Caco-2 (cell line): ENCODE measurements around the gene TMEM181. TPM values are rescaled to one million over a fixed set of nuclear protein-coding genes. Genes with fewer than 3 reads are reported as not detected.
A peak's percentile ranks its signal among the peaks of the same experiment; 100 is the strongest.

Experiments
- BruUV-seq: library from RNA; stranded (reverse); fragments of 400-500 nt; replicated peaks from 2 replicates; lab custom pipeline; 2021; lab: Mats Ljungman, UMichigan
- CTCF ChIA-PET: fragments of 300-600 bp; sonication (Branson Sonifier 250); formaldehyde crosslinking; loops from one replicate; lab custom pipeline; 2022; ENCODE audit warnings: antibody characterized with exemption; lab: Charles Lee
- POLR2A ChIA-PET: fragments of 300-600 bp; sonication (Branson Sonifier 250); formaldehyde crosslinking; loops from one replicate; lab custom pipeline; 2022; ENCODE audit warnings: antibody characterized with exemption; lab: Charles Lee
- DNase-seq, 2 experiments: peaks; one replicate each; pipeline versions ENCODE4 v3.0.0 to v3.0.0-alpha.2; 2020 to 2022
- H3K27me3 ChIP-seq: replicated peaks from 2 replicates; pipeline ENCODE4 v1.6.0; 2011; ENCODE audit warnings: low read length; ENCODE audit not compliant: control insufficient read depth, insufficient read depth
- H3K36me3 ChIP-seq: 2 replicates; pipeline ENCODE4 v1.5.1; 2011; ENCODE audit warnings: low read length; ENCODE audit not compliant: control insufficient read depth, insufficient read depth
- H3K4me1 ChIP-seq: fragments of 250-450 bp; sonication (Bioruptor Pico); 2 replicates; pipeline ENCODE4 v1.5.1; 2020; ENCODE audit warnings: mild to moderate bottlenecking
- H3K4me3 ChIP-seq: 2 replicates; pipeline ENCODE4 v1.5.1; 2011; ENCODE audit warnings: low read depth, mild to moderate bottlenecking, control low read depth, low read length
- H3K9me3 ChIP-seq: fragments of 250-450 bp; sonication (Bioruptor Pico); 2 replicates; pipeline ENCODE4 v1.5.1; 2020; ENCODE audit warnings: mild to moderate bottlenecking, moderate library complexity
- H3K27ac Mint-ChIP-seq: one replicate; pipeline ENCODE4 v1.8.0; 2022; ENCODE audit warnings: mixed read lengths; ENCODE audit not compliant: unreplicated experiment
- H3K27me3 Mint-ChIP-seq: one replicate; pipeline ENCODE4 v1.8.0; 2022; ENCODE audit warnings: mixed read lengths; ENCODE audit not compliant: insufficient read depth, unreplicated experiment
- H3K36me3 Mint-ChIP-seq: one replicate; pipeline ENCODE4 v1.8.0; 2022; ENCODE audit warnings: mild to moderate bottlenecking, mixed read lengths; ENCODE audit not compliant: insufficient read depth, unreplicated experiment
- H3K4me1 Mint-ChIP-seq: one replicate; pipeline ENCODE4 v1.8.0; 2022; ENCODE audit warnings: low read depth, mixed read lengths; ENCODE audit not compliant: unreplicated experiment
- H3K4me3 Mint-ChIP-seq: one replicate; pipeline ENCODE4 v1.8.0; 2022; ENCODE audit warnings: mild to moderate bottlenecking, moderate library complexity, mixed read lengths; ENCODE audit not compliant: unreplicated experiment
- H3K9me3 Mint-ChIP-seq: one replicate; pipeline ENCODE4 v1.8.0; 2022; ENCODE audit warnings: mixed read lengths; ENCODE audit not compliant: unreplicated experiment
- intact Hi-C: fragments of 100-400 bp; cut with micrococcal nuclease; formaldehyde crosslinking; loops from one replicate; pipeline ENCODE4 v1.10.0; 2022; ENCODE audit not compliant: unreplicated experiment
- total RNA-seq: library from RNA; stranded (reverse); gene quantifications from 2 replicates; pipeline ENCODE4 v1.2.3, GENCODE V29; 2022
- TF ChIP-seq, protein P1 (sequence below), 2 experiments: fragments of 200-600 bp in 1 of 2; IDR thresholded peaks; 1 replicate in 1 of 2; 2 replicates in 1 of 2; pipeline versions ENCODE4 v1.5.1 to v1.8.0; 2011 to 2022; ENCODE audit warnings: antibody characterized with exemption in 1 of 2, control low read depth in 1 of 2, inconsistent platforms in 1 of 2, low read depth in 1 of 2, low read length in 1 of 2, mild to moderate bottlenecking in 1 of 2, moderate library complexity in 1 of 2; ENCODE audit not compliant: insufficient read depth in 1 of 2, severe bottlenecking in 1 of 2, unreplicated experiment in 1 of 2

The TMEM181 gene
- total RNA-seq, 1 experiment from 2014 or later: 26.7 TPM

DNA sequence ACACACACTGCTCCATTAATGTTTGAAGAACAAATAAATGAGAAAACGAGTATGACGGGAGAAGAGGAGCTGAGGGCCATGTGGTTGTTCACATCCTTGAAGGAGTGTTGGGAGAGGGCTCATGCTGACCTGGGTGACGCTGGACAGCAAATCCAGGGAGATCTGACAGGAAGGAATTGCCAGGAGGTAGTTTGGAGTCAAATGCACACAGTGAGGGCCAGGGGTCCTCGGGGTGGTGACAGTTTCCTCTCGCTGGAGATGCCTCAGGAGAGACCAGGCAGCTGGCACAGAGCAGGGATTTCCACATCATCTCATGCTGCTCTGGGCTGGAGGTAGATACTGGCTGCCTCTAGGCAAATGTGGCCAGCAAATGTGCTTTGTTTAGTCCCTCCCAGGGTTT lies 2.0 kb upstream of the TMEM181 start:
- no peaks in the 10 kb centered on the region for H3K36me3 ChIP-seq
- POLR2A ChIA-PET: no interaction called here
- H3K9me3 ChIP-seq: no peaks in the 10 kb centered on the region
- peaks cover 7% of the 10 kb centered on the region for H3K4me1 Mint-ChIP-seq
- no peak overlapping the region for H3K27ac Mint-ChIP-seq
- H3K27me3 ChIP-seq: no peaks in the 10 kb centered on the region
- H3K9me3 Mint-ChIP-seq: no peaks in the 10 kb centered on the region
- no peaks in the 10 kb centered on the region for H3K27me3 Mint-ChIP-seq
- intact Hi-C loops: no loop called here
- no TSS peak for BruUV-seq
- no peak overlapping the region for H3K4me3 Mint-ChIP-seq
- H3K36me3 Mint-ChIP-seq: peaks cover 12% of the 10 kb centered on the region
- TF ChIP-seq, protein P1, sequence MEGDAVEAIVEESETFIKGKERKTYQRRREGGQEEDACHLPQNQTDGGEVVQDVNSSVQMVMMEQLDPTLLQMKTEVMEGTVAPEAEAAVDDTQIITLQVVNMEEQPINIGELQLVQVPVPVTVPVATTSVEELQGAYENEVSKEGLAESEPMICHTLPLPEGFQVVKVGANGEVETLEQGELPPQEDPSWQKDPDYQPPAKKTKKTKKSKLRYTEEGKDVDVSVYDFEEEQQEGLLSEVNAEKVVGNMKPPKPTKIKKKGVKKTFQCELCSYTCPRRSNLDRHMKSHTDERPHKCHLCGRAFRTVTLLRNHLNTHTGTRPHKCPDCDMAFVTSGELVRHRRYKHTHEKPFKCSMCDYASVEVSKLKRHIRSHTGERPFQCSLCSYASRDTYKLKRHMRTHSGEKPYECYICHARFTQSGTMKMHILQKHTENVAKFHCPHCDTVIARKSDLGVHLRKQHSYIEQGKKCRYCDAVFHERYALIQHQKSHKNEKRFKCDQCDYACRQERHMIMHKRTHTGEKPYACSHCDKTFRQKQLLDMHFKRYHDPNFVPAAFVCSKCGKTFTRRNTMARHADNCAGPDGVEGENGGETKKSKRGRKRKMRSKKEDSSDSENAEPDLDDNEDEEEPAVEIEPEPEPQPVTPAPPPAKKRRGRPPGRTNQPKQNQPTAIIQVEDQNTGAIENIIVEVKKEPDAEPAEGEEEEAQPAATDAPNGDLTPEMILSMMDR (IDR thresholded peaks at IDR 0.05; ENCODE audit: insufficient read depth in 1 of 2, low read depth in 1 of 2, low read length in 1 of 2, severe bottlenecking in 1 of 2, unreplicated experiment in 1 of 2): no peak
- no peak for DNase-seq
- H3K4me1 ChIP-seq: no peaks in the 10 kb centered on the region
- no peak overlapping the region for H3K4me3 ChIP-seq
- CTCF ChIA-PET: no interaction called here

DNA sequence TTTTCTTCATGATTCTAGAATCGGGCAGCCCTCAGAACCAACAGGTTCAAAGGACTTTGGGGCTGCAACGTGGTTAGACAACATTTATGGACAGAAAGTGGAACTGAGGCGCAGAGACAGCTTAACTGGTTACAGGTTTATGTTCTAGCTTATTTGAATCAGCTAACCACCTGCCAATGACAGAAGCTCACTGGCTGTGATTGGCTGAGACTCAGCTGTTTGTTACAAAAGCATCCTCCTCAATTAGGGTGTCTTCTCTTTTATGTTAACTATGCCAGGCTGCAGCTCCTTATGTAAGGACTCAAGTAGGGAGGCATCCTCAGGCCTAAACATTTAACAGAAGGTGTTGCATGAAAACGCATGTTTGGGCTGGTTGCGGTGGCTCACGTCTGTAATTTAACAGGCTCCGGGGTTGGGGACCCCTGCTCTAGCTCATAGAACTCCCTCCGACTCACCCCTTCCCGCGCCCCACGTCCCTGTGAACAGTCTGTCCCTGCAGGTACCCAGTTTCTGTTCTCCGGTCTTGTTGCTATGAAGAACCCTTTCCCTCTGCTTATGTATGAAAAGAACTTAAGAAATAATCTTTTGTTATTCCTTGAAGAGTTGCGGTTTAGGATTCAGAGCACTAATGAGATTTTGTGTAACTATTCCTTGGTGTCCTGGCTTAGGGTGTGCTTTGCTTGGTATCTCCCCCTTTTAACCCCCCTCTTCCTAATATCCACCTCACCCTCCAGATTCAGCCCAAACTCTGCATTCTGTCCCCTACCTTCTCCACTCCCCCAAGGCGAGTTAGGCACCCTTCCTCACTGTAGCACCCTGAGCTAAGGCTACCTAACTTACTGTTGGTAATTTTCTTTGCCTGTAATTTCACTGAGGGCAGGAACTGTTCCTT lies 1.2 kb upstream of the TMEM181 start:
- ChIA-PET POLR2A (interaction anchor here (0.5 kb wide), 1 partner anchor 1179 kb away, joined by 3 read pairs; no protein-coding TSS in a partner anchor), CTCF (interaction anchor here (0.9 kb wide), 2 partner anchors 47 to 344 kb away, joined by 4 read pairs; no protein-coding TSS in a partner anchor)
- TF ChIP-seq, protein P1 (IDR thresholded peaks at IDR 0.05; ENCODE audit: insufficient read depth in 1 of 2, low read depth in 1 of 2, low read length in 1 of 2, severe bottlenecking in 1 of 2, unreplicated experiment in 1 of 2): no peak
- Mint-ChIP-seq H3K4me1 (peaks cover 7% of the 10 kb centered on the region), H3K9me3 (no peaks in the 10 kb centered on the region), H3K4me3 (peak overlapping the region; percentile 92), H3K27me3 (no peaks in the 10 kb centered on the region), H3K27ac (peak overlapping the region; percentile 6), H3K36me3 (peaks cover 12% of the 10 kb centered on the region)
- Histone ChIP-seq H3K27me3 (no peaks in the 10 kb centered on the region), H3K4me1 (no peaks in the 10 kb centered on the region), H3K36me3 (no peaks in the 10 kb centered on the region), H3K9me3 (no peaks in the 10 kb centered on the region), H3K4me3 (no peak overlapping the region)
- intact Hi-C loops: no loop called here
- no TSS peak for BruUV-seq
- DNase-seq: no peak

DNA sequence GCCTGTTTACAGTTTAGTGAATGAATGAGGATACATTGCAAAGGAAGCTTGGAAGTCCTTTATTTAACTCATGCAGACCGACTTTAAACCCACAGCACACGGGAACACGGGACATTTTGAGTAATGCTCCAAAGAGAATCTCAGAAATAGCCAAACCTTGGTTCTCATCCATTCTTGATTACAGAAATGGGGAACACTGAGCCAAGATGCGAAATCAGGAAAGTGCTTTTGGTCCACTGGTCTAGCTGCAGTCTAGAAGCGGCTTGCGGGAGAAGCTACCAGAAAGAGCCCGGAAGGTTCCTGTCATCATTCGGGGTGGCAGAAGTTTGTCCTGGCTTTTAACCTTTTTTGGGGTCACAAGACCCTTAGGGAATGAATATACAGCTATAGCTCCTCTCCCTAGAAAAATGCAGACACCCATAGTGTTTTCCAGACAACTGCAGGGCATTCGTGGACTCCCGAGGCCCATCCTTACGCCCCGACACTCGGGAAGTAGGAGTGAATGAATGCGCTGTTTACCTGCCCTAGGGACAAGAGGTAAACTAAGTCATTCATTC lies 475 bp upstream of the TMEM181 start:
- CTCF ChIA-PET: interaction anchor here (0.7 to 0.9 kb wide), 3 partner anchors 41 to 345 kb away, joined by 3 to 4 read pairs (median 4); no protein-coding TSS in a partner anchor
- no peak for DNase-seq
- no peaks in the 10 kb centered on the region for H3K27me3 ChIP-seq
- POLR2A ChIA-PET: interaction anchor here (0.5 to 0.6 kb wide), 3 partner anchors 34 to 1179 kb away, joined by 3 to 5 read pairs (median 3); no protein-coding TSS in a partner anchor
- H3K4me1 Mint-ChIP-seq: peaks cover 7% of the 10 kb centered on the region
- H3K9me3 Mint-ChIP-seq: no peaks in the 10 kb centered on the region
- H3K4me3 Mint-ChIP-seq: peak overlapping the region; percentile 92
- no peaks in the 10 kb centered on the region for H3K27me3 Mint-ChIP-seq
- H3K36me3 Mint-ChIP-seq: peaks cover 12% of the 10 kb centered on the region
- peak overlapping the region; percentile 91 for H3K4me3 ChIP-seq
- no peaks in the 10 kb centered on the region for H3K9me3 ChIP-seq
- intact Hi-C loops: no loop called here
- no peaks in the 10 kb centered on the region for H3K36me3 ChIP-seq
- peak overlapping the region; percentile 6 for H3K27ac Mint-ChIP-seq
- BruUV-seq: TSS peak; percentile 91
- no peaks in the 10 kb centered on the region for H3K4me1 ChIP-seq
- TF ChIP-seq, protein P1 (IDR thresholded peaks at IDR 0.05; ENCODE audit: insufficient read depth in 1 of 2, low read depth in 1 of 2, low read length in 1 of 2, severe bottlenecking in 1 of 2, unreplicated experiment in 1 of 2): no peak
